HG03521 (cell line): ENCODE measurements around the gene DDX41.

ENCODE experiments used
- ATAC-seq: cut with Tn5 transposase; IDR thresholded peaks from one replicate; pipeline ENCODE4 v1.9.1; 2021; ENCODE audit warnings: mild to moderate bottlenecking, moderate library complexity; ENCODE audit not compliant: unreplicated experiment

The DDX41 gene

GRCh38 chr5:177514541-177514940 is 2.2 kb downstream of the DDX41 start:
- ATAC-seq: no peak

GRCh38 chr5:177513500-177513899 is 3.3 kb downstream of the DDX41 start:
- ATAC-seq: no peak

- no peak for ATAC-seq
Observed at GRCh38 chr5:177512736-177513380, 3.9 kb downstream of the DDX41 start.

- ATAC-seq: no peak
Observed at GRCh38 chr5:177511796-177512675, 4.7 kb downstream of the DDX41 start.

GRCh38 chr5:177511181-177511580 is 5.6 kb downstream of the DDX41 start:
- ATAC-seq: no peak

- peak; percentile 29 for ATAC-seq
Observed at GRCh38 chr5:177510567-177511053, 6.2 kb downstream of the DDX41 start.

GRCh38 chr5:177509991-177510566 is 6.7 kb downstream of the DDX41 start:
- ATAC-seq: no peak

GRCh38 chr5:177509381-177509951 is 7.3 kb downstream of the DDX41 start, which contains the start of gene DOK3:
DOK3 (minus strand) TSS chr5:177509826; CDS start chr5:177509540, 286 bp downstream.
- ATAC-seq: no peak

- ATAC-seq: no peak
Observed at GRCh38 chr5:177508837-177509236, 7.9 kb downstream of the DDX41 start.

- ATAC-seq: no peak
Observed at GRCh38 chr5:177508221-177508611, 8.5 kb downstream of the DDX41 start.

- no peak for ATAC-seq
Observed at GRCh38 chr5:177507596-177508220, 9.1 kb downstream of the DDX41 start.

- no peak for ATAC-seq
Observed at GRCh38 chr5:177507165-177507564, 9.6 kb downstream of the DDX41 start.

- no peak for ATAC-seq
Observed at GRCh38 chr5:177505075-177505474, 11.7 kb downstream of the DDX41 start.

GRCh38 chr5:177504086-177505056 is 12.4 kb downstream of the DDX41 start:
- ATAC-seq: no peak

- no peak for ATAC-seq
Observed at GRCh38 chr5:177503351-177504085, 13.2 kb downstream of the DDX41 start.

- ATAC-seq: no peak
Observed at GRCh38 chr5:177502886-177503285, 13.9 kb downstream of the DDX41 start.

- ATAC-seq: no peak
Observed at GRCh38 chr5:177501874-177502678, 14.7 kb downstream of the DDX41 start.
